Measurements from ENCODE around the gene XRCC5. TPM values are rescaled to one million over a fixed set of nuclear protein-coding genes. Genes with fewer than 3 reads are reported as not detected.

The XRCC5 gene
- total RNA-seq, 1 donor from 2014 or later: 178 TPM

DNA sequence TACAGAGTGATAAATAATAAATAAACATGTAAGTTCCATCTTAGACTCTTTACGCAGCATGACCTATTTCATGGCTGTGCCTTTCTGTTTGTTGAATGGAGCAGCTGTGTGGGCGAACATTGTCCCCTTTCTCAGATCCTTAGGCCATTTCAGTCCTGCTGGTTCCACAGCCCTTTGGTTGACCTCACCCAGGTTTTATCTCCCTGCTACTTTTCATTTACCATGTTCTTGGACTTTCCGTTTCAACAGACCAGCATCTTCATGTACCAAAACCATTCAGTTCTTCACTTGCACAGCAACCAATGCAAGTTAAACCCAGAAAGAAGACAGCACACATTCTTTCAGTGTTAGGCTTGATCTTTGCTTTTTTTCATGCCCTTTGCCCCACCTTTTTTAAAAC, 83.8 kb downstream of the XRCC5 start:
- DNase-seq (no peak), ATAC-seq (no peak)
- TF ChIP-seq, protein P1, sequence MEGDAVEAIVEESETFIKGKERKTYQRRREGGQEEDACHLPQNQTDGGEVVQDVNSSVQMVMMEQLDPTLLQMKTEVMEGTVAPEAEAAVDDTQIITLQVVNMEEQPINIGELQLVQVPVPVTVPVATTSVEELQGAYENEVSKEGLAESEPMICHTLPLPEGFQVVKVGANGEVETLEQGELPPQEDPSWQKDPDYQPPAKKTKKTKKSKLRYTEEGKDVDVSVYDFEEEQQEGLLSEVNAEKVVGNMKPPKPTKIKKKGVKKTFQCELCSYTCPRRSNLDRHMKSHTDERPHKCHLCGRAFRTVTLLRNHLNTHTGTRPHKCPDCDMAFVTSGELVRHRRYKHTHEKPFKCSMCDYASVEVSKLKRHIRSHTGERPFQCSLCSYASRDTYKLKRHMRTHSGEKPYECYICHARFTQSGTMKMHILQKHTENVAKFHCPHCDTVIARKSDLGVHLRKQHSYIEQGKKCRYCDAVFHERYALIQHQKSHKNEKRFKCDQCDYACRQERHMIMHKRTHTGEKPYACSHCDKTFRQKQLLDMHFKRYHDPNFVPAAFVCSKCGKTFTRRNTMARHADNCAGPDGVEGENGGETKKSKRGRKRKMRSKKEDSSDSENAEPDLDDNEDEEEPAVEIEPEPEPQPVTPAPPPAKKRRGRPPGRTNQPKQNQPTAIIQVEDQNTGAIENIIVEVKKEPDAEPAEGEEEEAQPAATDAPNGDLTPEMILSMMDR (IDR thresholded peaks at IDR 0.05): no peak
- Histone ChIP-seq H3K9me3 (no peaks in the 10 kb centered on the region), H3K27me3 (no peaks in the 10 kb centered on the region), H3K36me3 (peaks cover 84% of the 10 kb centered on the region), H3K27ac (no peak overlapping the region), H3K4me3 (no peak overlapping the region), H3K4me1 (peaks cover 15% of the 10 kb centered on the region)
- intact Hi-C loops (cut with DNase I): no loop called here

DNA sequence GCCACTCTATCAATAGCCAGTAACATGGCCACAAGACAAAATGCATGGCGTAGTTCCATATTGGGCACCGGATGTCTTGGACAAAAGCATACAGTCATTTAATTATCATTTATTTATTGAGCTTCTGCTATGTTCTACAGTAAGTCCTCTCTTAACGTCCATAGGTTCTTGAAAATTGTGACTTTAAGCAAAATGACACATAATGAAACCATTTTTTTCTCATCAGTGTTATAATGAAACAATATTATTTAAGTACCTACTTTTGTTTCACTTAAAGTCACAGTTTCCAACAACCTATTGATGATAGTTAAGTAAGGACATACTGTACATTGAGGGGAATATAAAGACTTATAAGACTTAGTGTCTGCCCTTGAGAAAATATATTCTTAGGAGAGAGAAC, 84.9 kb downstream of the XRCC5 start:
- TF ChIP-seq, protein P1 (IDR thresholded peaks at IDR 0.05): no peak
- Histone ChIP-seq H3K27ac (no peak overlapping the region), H3K27me3 (no peaks in the 10 kb centered on the region), H3K4me3 (no peak overlapping the region), H3K9me3 (no peaks in the 10 kb centered on the region), H3K36me3 (peaks cover 95% of the 10 kb centered on the region), H3K4me1 (peaks cover 5% of the 10 kb centered on the region)
- DNase-seq (no peak), ATAC-seq (no peak)
- intact Hi-C loops (cut with DNase I): no loop called here

DNA sequence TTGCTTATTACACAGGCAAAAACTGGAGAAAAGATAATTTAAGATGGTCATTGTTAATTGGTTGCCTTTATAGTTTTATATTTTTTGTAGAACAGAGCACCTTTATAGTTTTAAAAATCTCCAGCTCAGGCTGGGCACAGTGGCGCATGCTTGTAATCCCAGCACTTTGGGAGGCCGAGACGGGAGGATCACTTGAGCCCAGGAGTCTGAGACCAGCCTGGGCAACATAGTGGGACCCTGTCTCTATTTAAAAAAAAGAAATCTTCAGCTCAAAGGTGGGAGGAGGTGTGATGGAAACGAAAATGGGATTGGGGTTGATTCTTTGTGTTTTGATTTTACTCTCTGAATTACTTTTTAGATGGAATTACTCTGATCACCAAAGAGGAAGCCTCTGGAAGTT, 85.4 kb downstream of the XRCC5 start:
- no peak for ATAC-seq
- TF ChIP-seq, protein P1 (IDR thresholded peaks at IDR 0.05): no peak
- intact Hi-C loops (cut with DNase I): no loop called here

DNA sequence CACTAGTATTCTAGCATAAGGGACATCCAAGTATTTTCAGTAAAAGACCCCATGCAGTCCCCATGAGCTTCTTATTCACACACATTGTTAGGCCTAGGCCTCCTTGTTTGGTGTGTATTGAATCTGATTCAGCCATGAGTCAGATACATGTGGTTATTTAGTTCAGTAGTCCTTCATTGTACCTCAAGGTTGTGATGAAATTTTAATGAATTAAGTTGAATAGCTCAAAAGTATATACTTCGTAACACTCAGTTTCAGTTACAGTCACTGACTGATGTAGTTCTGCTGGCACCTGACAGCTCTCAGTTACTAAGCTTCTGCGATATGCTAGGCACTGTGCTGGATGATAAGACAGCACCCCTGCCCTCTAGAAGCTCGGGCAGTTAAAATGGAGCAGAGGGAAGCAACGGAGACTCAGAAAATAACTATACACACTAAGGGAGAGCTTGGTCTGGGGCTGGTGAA, 86.4 kb downstream of the XRCC5 start:
- H3K27me3 ChIP-seq: no peaks in the 10 kb centered on the region
- H3K4me1 ChIP-seq: no peaks in the 10 kb centered on the region
- H3K4me3 ChIP-seq: no peak overlapping the region
- TF ChIP-seq, protein P1 (IDR thresholded peaks at IDR 0.05): no peak
- H3K27ac ChIP-seq: no peak overlapping the region
- H3K36me3 ChIP-seq: peaks cover 98% of the 10 kb centered on the region
- no peak for ATAC-seq
- no peaks in the 10 kb centered on the region for H3K9me3 ChIP-seq
- intact Hi-C loops (cut with DNase I): no loop called here
- DNase-seq: no peak

More for the DNA sequence above, 85.4 kb downstream of the XRCC5 start:
- H3K27me3 ChIP-seq: no peaks in the 10 kb centered on the region
- no peaks in the 10 kb centered on the region for H3K9me3 ChIP-seq
- H3K27ac ChIP-seq: no peak overlapping the region
- DNase-seq: no peak
- no peak overlapping the region for H3K4me3 ChIP-seq
- H3K4me1 ChIP-seq: no peaks in the 10 kb centered on the region
- peaks cover 98% of the 10 kb centered on the region for H3K36me3 ChIP-seq

DNA sequence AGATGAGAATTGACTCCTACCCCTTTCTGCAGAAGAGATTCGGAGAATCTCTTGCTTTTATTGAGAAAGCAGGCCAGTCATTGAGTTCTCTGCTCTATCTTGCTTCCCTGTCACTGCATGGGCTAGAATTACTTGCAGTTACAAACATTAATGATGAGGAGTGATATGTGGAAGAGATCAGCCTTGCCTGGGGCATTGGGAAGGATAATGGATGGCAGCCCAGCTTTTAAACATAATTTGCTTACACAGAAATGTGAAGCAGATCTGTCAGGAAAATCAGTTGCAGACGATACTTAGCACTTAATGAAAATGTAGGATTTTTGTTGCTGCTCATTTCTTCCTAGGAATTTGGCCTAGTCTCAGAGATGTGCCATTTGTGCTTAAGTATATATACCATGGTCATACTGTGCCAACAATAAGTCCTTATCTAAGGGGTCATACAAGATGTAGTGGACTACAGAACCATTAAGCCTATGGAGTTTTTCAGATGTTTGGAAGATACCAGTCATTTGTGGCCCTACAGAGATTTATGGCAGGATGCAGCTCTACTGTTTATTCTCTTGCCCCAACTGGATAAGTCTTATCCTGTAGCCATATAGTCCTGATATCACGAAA, 92.7 kb downstream of the XRCC5 start:
- no peak for DNase-seq
- no peak overlapping the region for H3K27ac ChIP-seq
- no peaks in the 10 kb centered on the region for H3K9me3 ChIP-seq
- ATAC-seq: no peak
- TF ChIP-seq, protein P1 (IDR thresholded peaks at IDR 0.05): no peak
- peaks cover 98% of the 10 kb centered on the region for H3K36me3 ChIP-seq
- no peak overlapping the region for H3K4me3 ChIP-seq
- H3K4me1 ChIP-seq: no peaks in the 10 kb centered on the region
- H3K27me3 ChIP-seq: no peaks in the 10 kb centered on the region
- intact Hi-C loops (cut with DNase I): no loop called here
